Astrocyte of the spinal cord (primary cell): Measurements from ENCODE around the gene WWOX.

Source experiments
- DNase-seq: peaks from one replicate; pipeline ENCODE4 v3.0.0; 2011; ENCODE audit warnings: low read depth, low spot score
- H3K4me3 ChIP-seq: 2 replicates; pipeline ENCODE4 v1.5.1; 2011; ENCODE audit warnings: low read depth, mild to moderate bottlenecking, low read length, moderate library complexity
- in situ Hi-C: cut with HindIII; loops from 2 replicates; pipeline ENCODE4 v1.10.0; 2017; ENCODE audit warnings: low sequenced_read_pairs
- TF ChIP-seq, protein P1 (sequence below): IDR thresholded peaks from 2 replicates; pipeline ENCODE4 v1.5.1; 2012; ENCODE audit warnings: low read depth, mild to moderate bottlenecking, low read length, inconsistent platforms

The WWOX gene

DNA sequence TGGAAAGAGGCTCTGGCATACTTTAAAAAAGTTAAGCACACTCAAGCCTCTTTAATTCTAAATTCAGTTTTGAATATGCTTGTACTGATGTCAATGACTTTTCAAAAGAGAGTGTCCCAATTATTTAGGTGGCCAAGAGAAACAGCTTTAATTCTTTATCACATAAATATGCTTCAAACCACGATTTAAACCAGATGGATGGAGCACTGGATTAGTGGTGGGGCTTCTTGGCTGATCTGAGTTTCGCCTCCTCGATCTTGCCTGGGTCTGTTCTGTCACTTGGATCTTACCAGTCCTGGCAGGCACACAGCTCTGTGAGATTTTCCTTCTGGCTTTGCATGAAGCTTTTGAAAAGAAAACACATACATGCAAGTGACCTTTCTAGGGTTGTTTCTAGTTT lies 1033.2 kb downstream of the WWOX start:
- TF ChIP-seq, protein P1, sequence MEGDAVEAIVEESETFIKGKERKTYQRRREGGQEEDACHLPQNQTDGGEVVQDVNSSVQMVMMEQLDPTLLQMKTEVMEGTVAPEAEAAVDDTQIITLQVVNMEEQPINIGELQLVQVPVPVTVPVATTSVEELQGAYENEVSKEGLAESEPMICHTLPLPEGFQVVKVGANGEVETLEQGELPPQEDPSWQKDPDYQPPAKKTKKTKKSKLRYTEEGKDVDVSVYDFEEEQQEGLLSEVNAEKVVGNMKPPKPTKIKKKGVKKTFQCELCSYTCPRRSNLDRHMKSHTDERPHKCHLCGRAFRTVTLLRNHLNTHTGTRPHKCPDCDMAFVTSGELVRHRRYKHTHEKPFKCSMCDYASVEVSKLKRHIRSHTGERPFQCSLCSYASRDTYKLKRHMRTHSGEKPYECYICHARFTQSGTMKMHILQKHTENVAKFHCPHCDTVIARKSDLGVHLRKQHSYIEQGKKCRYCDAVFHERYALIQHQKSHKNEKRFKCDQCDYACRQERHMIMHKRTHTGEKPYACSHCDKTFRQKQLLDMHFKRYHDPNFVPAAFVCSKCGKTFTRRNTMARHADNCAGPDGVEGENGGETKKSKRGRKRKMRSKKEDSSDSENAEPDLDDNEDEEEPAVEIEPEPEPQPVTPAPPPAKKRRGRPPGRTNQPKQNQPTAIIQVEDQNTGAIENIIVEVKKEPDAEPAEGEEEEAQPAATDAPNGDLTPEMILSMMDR = no peak
- in situ Hi-C loops = no loop called here
- DNase-seq = no peak
- H3K4me3 ChIP-seq = no peak overlapping the region

DNA sequence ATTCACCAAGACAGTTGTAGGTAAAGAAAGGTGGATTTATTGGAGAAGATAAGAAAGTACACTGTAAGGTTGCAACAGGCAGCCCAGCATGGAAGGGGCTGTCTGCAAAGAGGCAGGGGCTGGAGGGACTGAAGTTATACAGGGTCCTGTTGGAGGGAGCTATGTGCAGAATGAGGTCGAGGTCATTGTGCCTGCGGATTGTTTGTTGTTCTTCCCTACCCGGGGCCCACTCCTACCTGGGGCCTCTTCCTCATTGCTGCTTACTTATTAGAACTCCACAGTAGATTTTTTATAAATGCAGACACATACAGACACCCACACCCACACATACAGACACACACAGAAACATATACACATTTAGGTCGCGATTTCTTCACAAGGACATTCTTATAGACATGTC lies 1034.8 kb downstream of the WWOX start:
- in situ Hi-C loops = no loop called here

DNA sequence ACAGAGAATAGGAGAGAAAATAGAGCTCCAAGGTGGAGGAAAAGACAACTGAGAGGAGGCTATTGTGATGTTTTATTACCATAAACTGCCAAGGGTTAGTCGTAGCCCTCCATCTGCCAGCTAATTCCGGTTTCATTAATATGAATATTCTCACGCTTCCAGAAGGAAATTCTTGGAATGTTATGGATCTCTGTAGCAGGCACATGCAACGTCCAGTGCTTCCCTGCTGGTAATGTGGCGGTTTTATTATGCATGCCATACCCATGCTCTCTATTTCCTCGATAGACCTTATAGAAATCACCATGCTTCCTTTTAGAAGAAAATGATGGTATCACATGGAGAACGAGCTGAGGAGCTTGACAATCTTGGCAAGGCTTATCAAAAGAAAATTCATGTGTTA lies 1037.5 kb downstream of the WWOX start:
- in situ Hi-C loops = no loop called here
- H3K4me3 ChIP-seq = no peak overlapping the region
- no peak for DNase-seq
- TF ChIP-seq, protein P1 = no peak

More for the DNA sequence above, 1034.8 kb downstream of the WWOX start:
- no peak overlapping the region for H3K4me3 ChIP-seq
- DNase-seq = no peak
- TF ChIP-seq, protein P1 = no peak

DNA sequence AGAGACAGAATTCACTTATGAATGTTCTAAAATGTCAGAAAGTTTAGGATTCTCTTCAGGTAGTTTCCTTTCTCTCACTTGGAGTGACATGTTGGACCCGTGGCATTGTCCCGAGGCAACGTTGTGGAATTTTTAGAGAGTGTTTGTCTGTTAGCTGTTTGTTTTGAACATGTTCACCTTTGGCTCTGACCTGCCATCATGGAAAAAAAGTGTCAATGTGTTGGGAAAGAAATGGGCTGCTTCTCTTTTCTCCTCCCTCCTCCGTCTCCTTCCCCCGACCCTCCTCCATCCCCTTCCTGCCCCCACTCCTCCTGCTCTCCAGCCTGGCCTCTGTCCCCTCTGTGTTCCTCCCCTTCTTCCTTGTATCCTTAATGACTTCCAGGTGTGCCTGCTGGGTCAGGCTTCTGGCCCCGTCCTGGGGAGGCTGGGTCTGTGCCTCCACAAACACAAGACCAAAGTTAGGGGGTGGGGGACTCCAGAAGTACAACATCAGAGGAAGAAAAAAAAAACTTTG lies 1038.0 kb downstream of the WWOX start:
- H3K4me3 ChIP-seq = no peak overlapping the region
- no peak for DNase-seq
- TF ChIP-seq, protein P1 = no peak
- in situ Hi-C loops = no loop called here

DNA sequence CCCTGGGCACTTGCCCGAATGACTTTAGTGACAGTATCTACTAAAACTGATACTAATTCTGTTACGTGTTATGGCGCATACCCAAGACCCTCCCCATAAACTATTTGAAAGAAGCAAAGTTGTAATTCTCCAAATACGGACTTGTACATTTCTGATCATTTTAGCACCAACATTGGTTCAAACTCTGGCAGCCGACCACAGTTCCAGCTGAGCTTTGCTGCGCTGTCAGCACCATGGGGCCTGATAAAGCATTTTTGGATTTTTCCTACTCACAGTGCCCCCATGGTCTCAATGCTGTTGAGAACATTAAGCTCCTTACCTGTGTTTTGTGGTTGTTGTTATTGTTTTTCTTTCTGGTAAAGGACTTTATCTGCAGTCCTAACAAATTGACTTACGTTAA lies 1040.3 kb downstream of the WWOX start:
- DNase-seq = no peak
- H3K4me3 ChIP-seq = no peak overlapping the region
- TF ChIP-seq, protein P1 = no peak
- in situ Hi-C loops = no loop called here

DNA sequence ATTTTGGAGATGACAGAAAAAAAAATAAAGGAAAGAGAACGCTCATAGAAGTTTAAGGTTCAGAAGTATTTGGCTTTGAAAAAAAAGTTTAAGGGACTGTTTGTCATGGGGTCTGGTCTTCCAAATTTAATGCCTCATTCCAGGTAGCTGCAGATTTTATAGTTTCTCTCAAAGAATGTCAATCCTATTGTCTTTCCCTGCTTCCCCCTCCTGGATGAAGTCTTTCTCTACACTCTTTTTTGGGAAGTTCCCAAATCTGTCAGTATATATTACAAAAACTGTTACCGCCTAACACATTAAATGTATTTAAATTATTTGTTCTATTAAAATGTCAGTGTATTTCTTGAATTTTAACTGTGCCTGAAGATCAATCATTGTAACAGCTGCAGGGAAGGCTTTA lies 1043.6 kb downstream of the WWOX start:
- no peak for DNase-seq
- no peak overlapping the region for H3K4me3 ChIP-seq
- in situ Hi-C loops = no loop called here
- TF ChIP-seq, protein P1 = no peak

DNA sequence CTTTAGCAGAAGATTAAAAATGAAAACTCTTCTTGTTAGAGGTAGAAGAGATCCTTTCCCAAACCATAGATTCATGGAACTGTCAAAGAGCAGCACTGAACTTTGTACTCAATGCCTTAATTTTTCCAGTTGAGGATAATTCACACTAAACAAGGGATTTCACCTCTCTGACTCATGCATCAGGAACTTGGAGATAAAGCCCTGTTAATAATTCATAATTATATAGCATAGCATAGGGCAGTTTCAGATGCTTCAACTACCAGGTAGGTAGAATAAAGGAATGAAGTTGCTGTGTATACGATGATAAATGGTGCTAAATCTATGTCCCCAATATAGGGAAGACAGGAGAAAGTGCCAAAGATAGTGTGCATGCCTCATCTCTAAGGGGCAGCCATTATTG lies 1050.7 kb downstream of the WWOX start:
- DNase-seq = no peak
- no peak overlapping the region for H3K4me3 ChIP-seq
- TF ChIP-seq, protein P1 = no peak
- in situ Hi-C loops = no loop called here
